Skeletal muscle satellite cell (primary cell): ENCODE measurements around the gene IP6K1.

ENCODE experiments used
- H3K27me3 ChIP-seq: 2 replicates; pipeline ENCODE4 v1.7.0; 2013; ENCODE audit warnings: low read length; ENCODE audit not compliant: control insufficient read depth, insufficient read depth
- H3K36me3 ChIP-seq: 2 replicates; pipeline ENCODE4 v1.7.0; 2013; ENCODE audit warnings: mild to moderate bottlenecking, control low read depth, low read length; ENCODE audit not compliant: insufficient read depth
- H3K4me1 ChIP-seq: 2 replicates; pipeline ENCODE4 v1.7.0; 2013; ENCODE audit warnings: low read length; ENCODE audit not compliant: control insufficient read depth, insufficient read depth
- H3K4me2 ChIP-seq: 2 replicates; pipeline ENCODE4 v1.7.0; 2013; ENCODE audit warnings: mild to moderate bottlenecking, low read length
- H3K4me3 ChIP-seq: 2 replicates; pipeline ENCODE4 v1.7.0; 2013; ENCODE audit warnings: low read length
- H3K9ac ChIP-seq: 2 replicates; pipeline ENCODE4 v1.7.0; 2013; ENCODE audit warnings: mild to moderate bottlenecking, low read depth, low read length, moderate library complexity
- H3K9me3 ChIP-seq: replicated peaks from 2 replicates; pipeline ENCODE4 v1.7.0; 2013; ENCODE audit warnings: mild to moderate bottlenecking, control low read depth, low read length

The IP6K1 gene

DNA sequence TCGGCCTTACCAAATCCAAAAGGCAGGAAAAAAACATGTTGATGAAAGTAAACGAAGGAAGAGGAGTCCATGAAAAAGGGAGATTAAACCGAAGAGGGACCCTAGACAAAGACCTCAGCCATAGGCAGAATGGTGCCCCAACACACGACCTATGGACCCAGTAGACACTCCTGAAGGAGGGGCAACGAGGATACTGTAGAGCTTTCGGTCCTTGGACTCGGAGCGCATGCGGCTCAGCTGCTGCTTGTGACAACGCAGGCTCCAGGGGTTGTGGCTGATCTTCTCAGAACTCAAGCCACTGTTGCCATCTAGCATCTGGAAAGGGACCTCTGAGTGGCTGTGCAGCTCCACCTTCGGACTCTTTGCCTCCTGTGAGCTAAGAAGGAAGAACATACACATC is 53.7 kb downstream of the IP6K1 start:
- Histone ChIP-seq H3K36me3 (peaks cover 53% of the 10 kb centered on the region), H3K4me3 (no peak overlapping the region), H3K9ac (no peak overlapping the region), H3K4me2 (no peak overlapping the region), H3K9me3 (no peaks in the 10 kb centered on the region), H3K27me3 (no peaks in the 10 kb centered on the region), H3K4me1 (no peaks in the 10 kb centered on the region)

- Histone ChIP-seq H3K4me1 (no peaks in the 10 kb centered on the region), H3K27me3 (no peaks in the 10 kb centered on the region), H3K4me3 (no peak overlapping the region), H3K9ac (no peak overlapping the region), H3K36me3 (peaks cover 59% of the 10 kb centered on the region), H3K4me2 (no peak overlapping the region), H3K9me3 (no peaks in the 10 kb centered on the region)
Observed at GRCh38 chr3:49729966-49730609, 56.3 kb downstream of the IP6K1 start.

- H3K4me3 ChIP-seq, result no peak overlapping the region
- no peak overlapping the region for H3K4me2 ChIP-seq
- no peak overlapping the region for H3K9ac ChIP-seq
- peaks cover 12% of the 10 kb centered on the region for H3K4me1 ChIP-seq
- H3K9me3 ChIP-seq, result no peaks in the 10 kb centered on the region
- H3K27me3 ChIP-seq, result no peaks in the 10 kb centered on the region
- H3K36me3 ChIP-seq, result peaks cover 56% of the 10 kb centered on the region
Observed at GRCh38 chr3:49727924-49728361, 58.4 kb downstream of the IP6K1 start.

DNA sequence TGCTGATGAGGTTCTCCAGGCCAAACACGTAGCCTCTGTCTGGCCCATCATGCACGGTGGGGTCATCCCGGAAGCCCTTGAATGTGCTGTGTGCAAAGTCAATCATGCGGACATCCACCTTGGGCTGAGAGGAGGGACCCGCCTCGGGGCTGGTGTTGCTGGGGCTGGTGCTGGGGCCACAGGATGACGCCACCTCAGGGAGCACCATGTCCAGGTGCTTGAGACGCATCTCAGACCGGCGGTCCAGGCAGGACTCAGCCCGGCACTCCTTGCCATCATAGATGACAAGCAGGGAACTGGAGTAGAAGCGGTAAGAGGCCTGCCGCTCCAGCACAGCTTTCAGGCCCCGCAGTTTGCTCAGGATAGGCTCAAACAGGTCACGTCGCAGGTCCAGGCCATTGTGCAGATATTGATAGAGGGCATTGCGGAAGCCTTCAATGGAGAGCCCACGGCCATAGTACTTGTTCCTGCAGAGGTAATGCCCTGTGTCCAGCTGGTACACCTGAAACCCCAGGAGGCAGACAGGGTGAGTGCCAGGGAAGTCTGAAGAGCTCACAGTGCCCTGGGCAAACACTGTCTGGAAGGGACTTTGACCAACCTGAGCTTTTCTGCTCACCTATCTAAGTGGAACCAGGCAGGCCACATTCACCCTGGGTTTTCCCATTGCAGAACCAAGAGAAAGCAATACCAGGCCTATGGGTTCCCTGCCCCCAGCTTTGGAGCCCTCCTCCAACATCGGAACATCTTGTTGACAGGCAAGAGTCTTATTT is 59.0 kb downstream of the IP6K1 start:
- H3K4me3 ChIP-seq, result no peak overlapping the region
- H3K4me1 ChIP-seq, result peaks cover 18% of the 10 kb centered on the region
- H3K27me3 ChIP-seq, result no peaks in the 10 kb centered on the region
- H3K4me2 ChIP-seq, result no peak overlapping the region
- no peaks in the 10 kb centered on the region for H3K9me3 ChIP-seq
- no peak overlapping the region for H3K9ac ChIP-seq
- H3K36me3 ChIP-seq, result peaks cover 56% of the 10 kb centered on the region

GRCh38 chr3:49725906-49726681 is 60.2 kb downstream of the IP6K1 start:
- Histone ChIP-seq H3K27me3 (no peaks in the 10 kb centered on the region), H3K9me3 (no peaks in the 10 kb centered on the region), H3K36me3 (peaks cover 58% of the 10 kb centered on the region), H3K4me1 (peaks cover 19% of the 10 kb centered on the region), H3K4me3 (no peak overlapping the region), H3K4me2 (no peak overlapping the region), H3K9ac (no peak overlapping the region)

GRCh38 chr3:49724586-49724985 is 61.8 kb downstream of the IP6K1 start:
- peaks cover 61% of the 10 kb centered on the region for H3K36me3 ChIP-seq
- peak overlapping the region; percentile 98 for H3K9ac ChIP-seq
- no peaks in the 10 kb centered on the region for H3K27me3 ChIP-seq
- peaks cover 23% of the 10 kb centered on the region for H3K4me1 ChIP-seq
- H3K4me2 ChIP-seq, result peak overlapping the region; percentile 99
- peak overlapping the region; percentile 80 for H3K4me3 ChIP-seq
- no peaks in the 10 kb centered on the region for H3K9me3 ChIP-seq

- Histone ChIP-seq H3K9me3 (no peaks in the 10 kb centered on the region), H3K27me3 (no peaks in the 10 kb centered on the region), H3K9ac (peak within 1 kb of the TSS; percentile 98), H3K4me1 (peaks cover 28% of the 10 kb centered on the region), H3K4me2 (peak within 1 kb of the TSS; percentile 99), H3K4me3 (peak within 1 kb of the TSS; percentile 99), H3K36me3 (peaks cover 61% of the 10 kb centered on the region)
Observed at GRCh38 chr3:49723628-49724551, 62.5 kb downstream of the IP6K1 start, which contains the start of gene GMPPB. Gene GMPPB, minus strand, starts transcription at chr3:49723951. Its CDS starts 225 bp downstream, at chr3:49723726.

- peak overlapping the region; percentile 99 for H3K4me3 ChIP-seq
- no peaks in the 10 kb centered on the region for H3K27me3 ChIP-seq
- H3K9ac ChIP-seq, result peak overlapping the region; percentile 98
- peak overlapping the region; percentile 98 for H3K4me2 ChIP-seq
- H3K9me3 ChIP-seq, result no peaks in the 10 kb centered on the region
- H3K4me1 ChIP-seq, result peaks cover 30% of the 10 kb centered on the region
- H3K36me3 ChIP-seq, result peaks cover 60% of the 10 kb centered on the region
Observed at GRCh38 chr3:49723296-49723627, 63.1 kb downstream of the IP6K1 start.

- Histone ChIP-seq H3K9me3 (no peaks in the 10 kb centered on the region), H3K27me3 (no peaks in the 10 kb centered on the region), H3K4me1 (peaks cover 30% of the 10 kb centered on the region), H3K4me3 (peak overlapping the region; percentile 99), H3K36me3 (peaks cover 56% of the 10 kb centered on the region), H3K9ac (peak overlapping the region; percentile 98), H3K4me2 (peak overlapping the region; percentile 98)
Observed at GRCh38 chr3:49722896-49723295, 63.4 kb downstream of the IP6K1 start.

DNA sequence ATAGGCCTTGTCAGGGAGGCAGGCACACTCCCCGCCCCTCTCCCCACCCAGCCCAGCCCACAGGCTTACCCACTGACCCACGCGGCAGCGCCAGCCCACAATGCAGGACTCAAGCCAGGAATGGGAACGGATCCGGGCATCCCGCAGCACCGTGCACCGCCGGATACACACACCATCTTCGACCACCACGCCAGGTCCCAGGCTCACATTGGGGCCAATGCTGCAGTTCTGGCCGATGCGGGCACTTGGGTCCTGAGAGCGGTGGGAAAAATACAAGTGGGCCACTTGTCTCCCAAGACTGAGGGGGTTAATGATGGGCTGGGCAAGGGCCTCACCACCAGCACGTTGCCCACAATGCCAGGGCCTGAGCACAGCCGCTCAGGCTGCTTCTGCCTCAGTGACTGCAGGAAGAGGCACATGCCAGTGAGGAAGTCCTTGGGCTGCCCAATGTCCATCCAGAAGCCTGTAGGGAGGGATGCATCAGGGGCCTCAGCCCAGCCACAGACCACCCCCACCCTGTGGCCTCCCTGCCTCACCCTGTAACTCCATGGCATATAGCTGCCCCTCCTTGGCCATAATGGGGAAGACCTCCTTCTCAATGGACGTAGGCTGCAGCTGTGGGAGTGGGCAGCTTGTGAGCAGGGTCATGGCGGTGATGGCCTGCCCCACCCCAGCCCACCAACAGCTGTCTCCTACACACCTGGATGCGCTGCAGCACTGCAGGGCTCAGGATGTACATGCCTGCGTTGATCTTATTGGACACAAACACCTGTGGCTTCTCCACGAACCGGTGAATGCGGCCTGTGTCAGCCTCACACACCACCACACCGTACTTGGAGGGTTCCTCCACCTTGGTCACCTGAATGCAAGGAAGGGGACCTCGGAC is 64.2 kb downstream of the IP6K1 start:
- H3K4me3 ChIP-seq, result peak overlapping the region; percentile 99
- H3K4me1 ChIP-seq, result peaks cover 30% of the 10 kb centered on the region
- no peaks in the 10 kb centered on the region for H3K9me3 ChIP-seq
- peak overlapping the region; percentile 98 for H3K4me2 ChIP-seq
- H3K36me3 ChIP-seq, result peaks cover 49% of the 10 kb centered on the region
- no peaks in the 10 kb centered on the region for H3K27me3 ChIP-seq
- peak overlapping the region; percentile 98 for H3K9ac ChIP-seq
